ENCODE results near the gene DLG2. TPM values are rescaled to one million over a fixed set of nuclear protein-coding genes. Genes with fewer than 3 reads are reported as not detected.

The DLG2 gene
- total RNA-seq, 1 donor from 2014 or later, result 0.26 TPM

DNA sequence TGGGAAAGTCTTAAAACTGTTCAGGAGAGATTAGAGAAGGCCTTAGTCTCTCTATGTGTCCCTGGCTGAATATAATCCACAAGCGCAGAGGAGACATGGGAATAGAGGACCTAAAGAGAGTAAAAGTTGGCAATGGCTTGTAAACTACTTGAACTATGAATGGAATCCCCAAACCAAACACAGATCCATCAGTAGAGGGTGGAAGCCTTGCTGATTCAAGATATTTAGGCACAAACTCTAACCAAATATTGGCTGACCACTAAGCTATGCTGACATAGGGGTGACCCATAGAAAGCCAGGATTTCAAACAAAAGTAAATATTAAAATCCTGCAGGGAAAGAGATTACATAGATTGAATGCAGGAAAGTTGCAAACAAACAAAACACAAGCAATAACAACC, 439.2 kb downstream of the DLG2 start:
- Histone ChIP-seq H3K4me3 (ENCODE audit: low read depth, low read length) (no peak overlapping the region), H3K27me3 (ENCODE audit: control insufficient read depth, insufficient read depth, low read length) (no peaks in the 10 kb centered on the region), H3K36me3 (ENCODE audit: control insufficient read depth, insufficient read depth, low read length) (no peaks in the 10 kb centered on the region)
- FAIRE-seq, result no peak
- no peak for DNase-seq (ENCODE audit: low read depth)
- TF ChIP-seq, protein P1, sequence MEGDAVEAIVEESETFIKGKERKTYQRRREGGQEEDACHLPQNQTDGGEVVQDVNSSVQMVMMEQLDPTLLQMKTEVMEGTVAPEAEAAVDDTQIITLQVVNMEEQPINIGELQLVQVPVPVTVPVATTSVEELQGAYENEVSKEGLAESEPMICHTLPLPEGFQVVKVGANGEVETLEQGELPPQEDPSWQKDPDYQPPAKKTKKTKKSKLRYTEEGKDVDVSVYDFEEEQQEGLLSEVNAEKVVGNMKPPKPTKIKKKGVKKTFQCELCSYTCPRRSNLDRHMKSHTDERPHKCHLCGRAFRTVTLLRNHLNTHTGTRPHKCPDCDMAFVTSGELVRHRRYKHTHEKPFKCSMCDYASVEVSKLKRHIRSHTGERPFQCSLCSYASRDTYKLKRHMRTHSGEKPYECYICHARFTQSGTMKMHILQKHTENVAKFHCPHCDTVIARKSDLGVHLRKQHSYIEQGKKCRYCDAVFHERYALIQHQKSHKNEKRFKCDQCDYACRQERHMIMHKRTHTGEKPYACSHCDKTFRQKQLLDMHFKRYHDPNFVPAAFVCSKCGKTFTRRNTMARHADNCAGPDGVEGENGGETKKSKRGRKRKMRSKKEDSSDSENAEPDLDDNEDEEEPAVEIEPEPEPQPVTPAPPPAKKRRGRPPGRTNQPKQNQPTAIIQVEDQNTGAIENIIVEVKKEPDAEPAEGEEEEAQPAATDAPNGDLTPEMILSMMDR (IDR thresholded peaks at IDR 0.05; ENCODE audit: insufficient read depth, low read length, severe bottlenecking), result no peak

DNA sequence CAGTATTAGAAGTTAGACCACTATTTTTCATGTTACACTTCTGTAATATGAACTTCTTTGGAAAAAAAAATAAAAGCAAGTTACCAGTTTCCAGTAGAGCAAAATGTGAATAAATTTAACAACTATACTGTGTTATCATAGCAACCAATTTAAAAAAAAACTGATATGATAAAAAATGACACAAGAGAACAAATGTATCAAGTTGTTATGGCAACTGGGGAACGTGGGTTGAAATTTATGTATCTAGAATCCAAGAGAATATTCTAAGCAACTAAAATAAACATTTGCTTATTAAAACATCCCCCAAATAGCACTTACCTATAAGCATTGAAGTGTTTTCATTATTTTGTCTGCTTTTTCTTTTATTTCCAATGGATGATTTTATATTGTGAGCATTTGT, 442.4 kb downstream of the DLG2 start:
- FAIRE-seq (no peak), DNase-seq (ENCODE audit: low read depth) (no peak)
- no peak overlapping the region for H3K4me3 ChIP-seq (ENCODE audit: low read depth, low read length)
- TF ChIP-seq, protein P1 (IDR thresholded peaks at IDR 0.05; ENCODE audit: insufficient read depth, low read length, severe bottlenecking), result no peak
- no peaks in the 10 kb centered on the region for H3K27me3 ChIP-seq (ENCODE audit: control insufficient read depth, insufficient read depth, low read length)
- no peaks in the 10 kb centered on the region for H3K36me3 ChIP-seq (ENCODE audit: control insufficient read depth, insufficient read depth, low read length)

DNA sequence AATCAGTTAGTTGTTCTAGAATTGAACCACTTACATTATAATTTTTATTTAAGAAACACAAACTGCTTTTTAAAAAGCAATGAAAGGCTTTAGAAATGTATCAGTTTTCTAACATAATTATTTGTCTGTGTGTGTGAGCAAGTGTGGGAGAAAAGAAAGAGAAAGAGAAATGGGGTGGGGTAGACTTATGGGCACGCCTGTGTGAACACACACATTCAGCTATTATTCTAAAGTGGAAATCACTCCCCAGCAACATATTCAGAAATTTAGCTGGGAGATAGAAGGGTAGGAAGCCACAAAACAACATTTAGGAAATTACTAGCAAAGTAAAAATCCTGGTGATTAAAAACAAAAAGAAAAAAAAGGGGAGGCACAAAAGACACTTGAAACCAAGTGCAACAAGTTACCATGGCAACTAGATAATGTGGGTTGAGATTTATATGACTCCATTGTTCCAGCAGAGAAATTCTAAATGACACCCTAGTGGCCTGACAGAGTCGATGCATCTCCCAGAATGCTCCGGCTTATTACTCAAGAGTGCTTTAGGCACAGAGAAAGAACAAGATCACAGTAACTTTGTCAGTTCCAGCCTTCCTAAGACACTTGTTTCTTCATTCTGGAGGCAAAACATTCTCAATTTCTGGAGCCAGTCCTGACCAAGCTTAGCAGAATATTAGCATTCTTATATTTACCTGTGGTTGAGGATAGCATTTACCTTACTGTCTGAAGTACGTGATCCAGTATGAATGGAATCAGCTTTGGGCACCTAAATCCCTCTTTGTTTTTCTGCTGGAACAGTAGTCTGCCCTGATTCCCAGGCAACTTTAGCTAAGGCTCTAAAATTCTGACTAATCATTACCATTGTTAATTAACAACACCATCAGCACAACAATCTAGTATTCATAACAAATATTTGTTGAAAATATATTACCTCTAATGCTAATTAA, 444.4 kb downstream of the DLG2 start:
- Histone ChIP-seq H3K4me3 (ENCODE audit: low read depth, low read length) (no peak overlapping the region), H3K27me3 (ENCODE audit: control insufficient read depth, insufficient read depth, low read length) (no peaks in the 10 kb centered on the region), H3K36me3 (ENCODE audit: control insufficient read depth, insufficient read depth, low read length) (no peaks in the 10 kb centered on the region)
- FAIRE-seq (peak; percentile 81), DNase-seq (ENCODE audit: low read depth) (peak; percentile 22)
- TF ChIP-seq, protein P1 (IDR thresholded peaks at IDR 0.05; ENCODE audit: insufficient read depth, low read length, severe bottlenecking), result peak; percentile 45

DNA sequence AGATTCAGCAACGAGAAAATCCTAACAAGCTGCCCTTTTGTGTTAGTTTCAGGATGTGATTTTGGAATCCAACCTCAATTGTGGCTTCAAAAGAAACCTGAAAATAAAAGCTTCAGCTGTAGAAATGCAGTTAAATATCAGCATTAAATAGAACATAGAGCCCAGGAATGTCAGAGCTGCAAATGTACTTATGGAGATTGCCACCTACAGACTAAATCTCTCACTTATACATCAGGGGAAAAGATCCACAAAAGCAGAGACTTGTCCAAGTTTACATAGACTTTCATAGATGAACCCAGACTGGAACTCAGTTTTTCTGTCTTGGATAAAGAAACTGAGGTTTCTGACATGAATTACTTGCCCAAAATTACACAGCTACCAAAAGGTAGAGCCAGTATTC, 446.6 kb downstream of the DLG2 start:
- Histone ChIP-seq H3K36me3 (ENCODE audit: control insufficient read depth, insufficient read depth, low read length) (no peaks in the 10 kb centered on the region), H3K27me3 (ENCODE audit: control insufficient read depth, insufficient read depth, low read length) (no peaks in the 10 kb centered on the region), H3K4me3 (ENCODE audit: low read depth, low read length) (no peak overlapping the region)
- FAIRE-seq (no peak), DNase-seq (ENCODE audit: low read depth) (no peak)
- TF ChIP-seq, protein P1 (IDR thresholded peaks at IDR 0.05; ENCODE audit: insufficient read depth, low read length, severe bottlenecking), result no peak

DNA sequence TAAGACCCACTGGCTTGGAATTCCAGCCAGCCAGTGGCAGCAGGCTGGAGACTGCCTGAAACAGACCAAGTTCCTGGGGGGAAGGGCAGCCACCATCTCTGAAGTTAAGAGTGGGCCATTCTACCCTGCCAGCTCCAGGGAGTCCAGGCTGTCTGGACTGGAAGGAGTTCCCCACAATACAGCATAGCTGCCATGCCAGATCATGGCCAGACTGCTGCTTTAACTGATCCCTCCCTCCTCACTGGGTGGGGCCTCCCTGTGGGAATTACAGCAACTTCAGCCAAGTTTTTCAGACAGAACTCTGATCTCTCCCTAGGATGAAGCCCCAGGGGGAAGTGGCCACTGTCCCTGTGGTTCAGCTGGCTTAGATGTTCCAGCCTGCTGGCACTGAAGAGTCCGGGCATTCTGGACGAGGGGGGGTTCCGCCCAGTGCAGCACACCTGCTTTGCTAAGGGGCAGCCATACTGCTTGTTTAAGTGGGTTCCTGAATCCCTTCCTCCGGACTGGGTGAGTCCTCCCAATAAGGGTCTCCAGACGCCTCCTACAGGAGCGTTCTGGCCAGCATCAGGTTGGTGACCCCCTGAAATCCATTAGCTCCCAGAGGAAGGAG, 455.4 kb downstream of the DLG2 start:
- TF ChIP-seq, protein P1 (IDR thresholded peaks at IDR 0.05; ENCODE audit: insufficient read depth, low read length, severe bottlenecking), result no peak
- no peak overlapping the region for H3K4me3 ChIP-seq (ENCODE audit: low read depth, low read length)
- FAIRE-seq (no peak), DNase-seq (ENCODE audit: low read depth) (no peak)
- H3K36me3 ChIP-seq (ENCODE audit: control insufficient read depth, insufficient read depth, low read length), result no peaks in the 10 kb centered on the region
- H3K27me3 ChIP-seq (ENCODE audit: control insufficient read depth, insufficient read depth, low read length), result no peaks in the 10 kb centered on the region

Measured in bronchial epithelial cell (primary cell).